Anterior cingulate cortex (tissue), 58 donors: Measurements from ENCODE around the gene EHD3.

ENCODE experiments used
- DNase-seq, 58 donors: peaks; one replicate each; lab custom pipeline; 2025; lab: John Stamatoyannopoulos, UW

The EHD3 gene

GRCh38 chr2:31251851-31252250, 17.9 kb downstream of the EHD3 start:
- DNase-seq: no peak

GRCh38 chr2:31253356-31254131, 19.6 kb downstream of the EHD3 start:
- DNase-seq: peak in 4 of 58 donors; percentile 21 to 39 (median 24)

GRCh38 chr2:31254237-31255203, 20.6 kb downstream of the EHD3 start:
- peak in 3 of 58 donors; percentile 25 to 34 (median 27) for DNase-seq

- DNase-seq: no peak
Observed at GRCh38 chr2:31255911-31256571, 22.1 kb downstream of the EHD3 start.

GRCh38 chr2:31256611-31257382, 22.8 kb downstream of the EHD3 start:
- peak in 1 of 58 donors; percentile 16 for DNase-seq

- DNase-seq: no peak
Observed at GRCh38 chr2:31258351-31258750, 24.4 kb downstream of the EHD3 start.

- no peak for DNase-seq
Observed at GRCh38 chr2:31259075-31259474, 25.1 kb downstream of the EHD3 start.

- DNase-seq: peak in 16 of 58 donors; percentile 10 to 55 (median 36)
Observed at GRCh38 chr2:31260870-31261269, 26.9 kb downstream of the EHD3 start.

- peak in 4 of 58 donors; percentile 10 to 24 (median 22) for DNase-seq
Observed at GRCh38 chr2:31263636-31264190, 29.8 kb downstream of the EHD3 start.

GRCh38 chr2:31265234-31265633, 31.3 kb downstream of the EHD3 start:
- DNase-seq: no peak

- DNase-seq: peak in 5 of 58 donors; percentile 17 to 29 (median 24)
Observed at GRCh38 chr2:31266804-31267203, 32.9 kb downstream of the EHD3 start.

GRCh38 chr2:31267437-31268120, 33.6 kb downstream of the EHD3 start:
- DNase-seq: peak in 28 of 58 donors; percentile 14 to 64 (median 36)

GRCh38 chr2:31268344-31268743, 34.4 kb downstream of the EHD3 start:
- no peak for DNase-seq

GRCh38 chr2:31269087-31269486, 35.1 kb downstream of the EHD3 start:
- DNase-seq: no peak

GRCh38 chr2:31270131-31270530, 36.2 kb downstream of the EHD3 start:
- no peak for DNase-seq

- DNase-seq: no peak
Observed at GRCh38 chr2:31270822-31271231, 36.9 kb downstream of the EHD3 start.

- no peak for DNase-seq
Observed at GRCh38 chr2:31271851-31272267, 37.9 kb downstream of the EHD3 start.

GRCh38 chr2:31274401-31275075, 40.6 kb downstream of the EHD3 start:
- no peak for DNase-seq
